GM12878 (cell line): ENCODE results near the gene ALCAM.

Experiments
- ASH2L ChIP-seq: fragments of 300-600, 200-600 bp; sonication (generic); IDR thresholded peaks from 2 replicates; pipeline ENCODE4 v1.6.1; 2017; ENCODE audit warnings: low read depth, mild to moderate bottlenecking, borderline replicate concordance
- DPF2 ChIP-seq: fragments of 450-650 bp; IDR thresholded peaks from 2 replicates; pipeline ENCODE4 v1.6.1; 2017; ENCODE audit warnings: mild to moderate bottlenecking
- ETV6 ChIP-seq, 2 experiments: fragments of 450-650 bp in 1 of 2; IDR thresholded peaks in 1 of 2; conservative IDR thresholded peaks in 1 of 2; 2 replicates each; pipeline ENCODE4 v1.6.1; 2014; ENCODE audit warnings: antibody characterized with exemption in 1 of 2, borderline replicate concordance in 1 of 2, low read depth in 1 of 2, mild to moderate bottlenecking in 1 of 2, moderate library complexity in 1 of 2
- NFYA ChIP-seq: IDR thresholded peaks from 2 replicates; pipeline ENCODE4 v1.6.1; 2011; ENCODE audit warnings: low read depth, mild to moderate bottlenecking, low read length, improper control_type of control experiment, borderline replicate concordance
- POLR2A ChIP-seq: IDR thresholded peaks from 2 replicates; pipeline ENCODE4 v1.6.1; 2011; ENCODE audit warnings: low read depth, mild to moderate bottlenecking, low read length
- TAF1 ChIP-seq: IDR thresholded peaks from 2 replicates; pipeline ENCODE4 v1.6.1; 2011; ENCODE audit warnings: mild to moderate bottlenecking, low read depth, low read length, borderline replicate concordance
- YY1 ChIP-seq: IDR thresholded peaks from 2 replicates; pipeline ENCODE4 v1.6.1; 2011; ENCODE audit warnings: low read depth, mild to moderate bottlenecking, low read length
- TF ChIP-seq, protein P1 (sequence below), 3 experiments: IDR thresholded peaks in 2 of 3; conservative IDR thresholded peaks in 1 of 3; 2 replicates each; pipeline ENCODE4 v1.5.1; 2011; ENCODE audit warnings: low read depth in 3 of 3, low read length in 3 of 3, mild to moderate bottlenecking in 3 of 3, control low read depth in 2 of 3, moderate library complexity in 2 of 3, inconsistent platforms in 1 of 3, mixed read lengths in 1 of 3; ENCODE audit not compliant: control insufficient read depth in 2 of 3, insufficient read depth in 1 of 3; ENCODE audit errors: extremely low read depth in 1 of 3

DNA sequence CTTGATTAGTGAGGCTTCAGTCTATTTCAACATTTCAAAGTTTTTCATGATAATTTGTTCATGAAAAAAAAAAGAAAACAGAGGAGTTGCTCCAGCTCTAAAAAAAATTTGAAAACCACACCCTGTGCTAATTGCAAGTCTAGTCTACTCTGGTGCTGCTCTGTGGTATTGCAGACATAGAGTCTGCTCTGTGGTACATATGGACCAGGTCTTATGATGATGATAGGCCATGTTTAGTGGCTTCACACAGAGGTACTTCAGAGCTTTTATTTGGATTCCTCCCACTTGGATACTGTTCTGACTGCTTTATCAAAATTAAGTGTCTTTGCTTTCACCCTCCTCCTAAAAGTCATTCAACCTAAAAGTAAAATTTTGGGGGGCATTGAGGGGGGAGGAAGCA, 160.8 kb downstream of the ALCAM start:
- TF ChIP-seq DPF2: no peak
- TF ChIP-seq POLR2A: no peak
- no peak for TF ChIP-seq NFYA
- TF ChIP-seq, protein P1, sequence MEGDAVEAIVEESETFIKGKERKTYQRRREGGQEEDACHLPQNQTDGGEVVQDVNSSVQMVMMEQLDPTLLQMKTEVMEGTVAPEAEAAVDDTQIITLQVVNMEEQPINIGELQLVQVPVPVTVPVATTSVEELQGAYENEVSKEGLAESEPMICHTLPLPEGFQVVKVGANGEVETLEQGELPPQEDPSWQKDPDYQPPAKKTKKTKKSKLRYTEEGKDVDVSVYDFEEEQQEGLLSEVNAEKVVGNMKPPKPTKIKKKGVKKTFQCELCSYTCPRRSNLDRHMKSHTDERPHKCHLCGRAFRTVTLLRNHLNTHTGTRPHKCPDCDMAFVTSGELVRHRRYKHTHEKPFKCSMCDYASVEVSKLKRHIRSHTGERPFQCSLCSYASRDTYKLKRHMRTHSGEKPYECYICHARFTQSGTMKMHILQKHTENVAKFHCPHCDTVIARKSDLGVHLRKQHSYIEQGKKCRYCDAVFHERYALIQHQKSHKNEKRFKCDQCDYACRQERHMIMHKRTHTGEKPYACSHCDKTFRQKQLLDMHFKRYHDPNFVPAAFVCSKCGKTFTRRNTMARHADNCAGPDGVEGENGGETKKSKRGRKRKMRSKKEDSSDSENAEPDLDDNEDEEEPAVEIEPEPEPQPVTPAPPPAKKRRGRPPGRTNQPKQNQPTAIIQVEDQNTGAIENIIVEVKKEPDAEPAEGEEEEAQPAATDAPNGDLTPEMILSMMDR (IDR thresholded peaks at IDR 0.05 in 2 of 3, conservative IDR thresholded peaks at IDR 0.05 in 1 of 3; ENCODE audit: control insufficient read depth in 2 of 3, extremely low read depth in 1 of 3, insufficient read depth in 1 of 3, low read depth in 3 of 3, low read length in 3 of 3): no peak
- no peak for TF ChIP-seq ETV6 (conservative IDR thresholded peaks at IDR 0.05 in 1 of 2, IDR thresholded peaks at IDR 0.05 in 1 of 2; ENCODE audit: borderline replicate concordance in 1 of 2, low read depth in 1 of 2)
- no peak for TF ChIP-seq YY1
- no peak for TF ChIP-seq TAF1
- TF ChIP-seq ASH2L: no peak
